SJSA1 (cell line): ENCODE results near the gene BTG2. TPM values are rescaled to one million over a fixed set of nuclear protein-coding genes. Genes with fewer than 3 reads are reported as not detected.
A peak's percentile ranks its signal among the peaks of the same experiment; 100 is the strongest.

Source experiments
- DNase-seq, 2 experiments: peaks; one replicate each; pipeline ENCODE4 v3.0.0-alpha.2; 2015 to 2020; ENCODE audit warnings: low spot score in 2 of 2, low read depth in 1 of 2
- H3K27ac ChIP-seq: fragments of 250-450 bp; sonication (Bioruptor Pico); 2 replicates; pipeline ENCODE4 v1.5.1; 2020; ENCODE audit warnings: mild to moderate bottlenecking, moderate library complexity
- H3K27me3 ChIP-seq: fragments of 250-450 bp; sonication (Bioruptor Pico); replicated peaks from 2 replicates; pipeline ENCODE4 v1.5.1; 2020; ENCODE audit warnings: mild to moderate bottlenecking, moderate library complexity
- H3K36me3 ChIP-seq: fragments of 250-450 bp; sonication (Bioruptor Pico); 2 replicates; pipeline ENCODE4 v1.5.1; 2020; ENCODE audit warnings: mild to moderate bottlenecking
- H3K4me1 ChIP-seq: fragments of 250-450 bp; sonication (Bioruptor Pico); replicated peaks from 2 replicates; pipeline ENCODE4 v1.6.1; 2021; ENCODE audit warnings: mild to moderate bottlenecking
- H3K4me3 ChIP-seq: fragments of 250-450 bp; sonication (Bioruptor Pico); 2 replicates; pipeline ENCODE4 v1.5.1; 2020; ENCODE audit warnings: mild to moderate bottlenecking
- H3K9me3 ChIP-seq: fragments of 250-450 bp; sonication (Bioruptor Pico); replicated peaks from 2 replicates; pipeline ENCODE4 v1.5.1; 2020; ENCODE audit warnings: mild to moderate bottlenecking
- total RNA-seq: library from RNA; depleted of rRNA; stranded (reverse); fragments of >200 nt; shearing (Covaris generic); gene quantifications from 2 replicates; pipeline ENCODE4 v1.2.3, GENCODE V29; 2014

The BTG2 gene
- total RNA-seq, 1 experiment from 2014 or later, result 6.6 TPM

- Histone ChIP-seq H3K27ac (no peak overlapping the region), H3K36me3 (no peaks in the 10 kb centered on the region), H3K9me3 (no peaks in the 10 kb centered on the region), H3K4me1 (peaks cover 12% of the 10 kb centered on the region), H3K27me3 (no peaks in the 10 kb centered on the region), H3K4me3 (no peak overlapping the region)
- no peak for DNase-seq
Measured at GRCh38 chr1:203271962-203272632, 33.2 kb upstream of the BTG2 start.

- peaks cover 10% of the 10 kb centered on the region for H3K4me1 ChIP-seq
Measured at GRCh38 chr1:203272633-203273205, 32.6 kb upstream of the BTG2 start.

GRCh38 chr1:203273206-203273868 is 32.0 kb upstream of the BTG2 start:
- no peaks in the 10 kb centered on the region for H3K36me3 ChIP-seq
- H3K4me3 ChIP-seq, result no peak overlapping the region
- H3K27me3 ChIP-seq, result no peaks in the 10 kb centered on the region
- peak; percentile 75 to 81 for DNase-seq
- H3K9me3 ChIP-seq, result no peaks in the 10 kb centered on the region
- peaks cover 12% of the 10 kb centered on the region for H3K4me1 ChIP-seq
- H3K27ac ChIP-seq, result no peak overlapping the region

More at GRCh38 chr1:203272633-203273205, 32.6 kb upstream of the BTG2 start:
- no peak for DNase-seq
- no peaks in the 10 kb centered on the region for H3K27me3 ChIP-seq
- no peaks in the 10 kb centered on the region for H3K36me3 ChIP-seq
- no peak overlapping the region for H3K4me3 ChIP-seq
- H3K27ac ChIP-seq, result no peak overlapping the region
- no peaks in the 10 kb centered on the region for H3K9me3 ChIP-seq

- no peaks in the 10 kb centered on the region for H3K9me3 ChIP-seq
- H3K4me3 ChIP-seq, result no peak overlapping the region
- no peak for DNase-seq
- no peak overlapping the region for H3K27ac ChIP-seq
- H3K4me1 ChIP-seq, result peaks cover 19% of the 10 kb centered on the region
- no peaks in the 10 kb centered on the region for H3K36me3 ChIP-seq
- no peaks in the 10 kb centered on the region for H3K27me3 ChIP-seq
Measured at GRCh38 chr1:203273869-203274602, 31.3 kb upstream of the BTG2 start.

GRCh38 chr1:203274603-203275381 is 30.5 kb upstream of the BTG2 start:
- H3K9me3 ChIP-seq, result no peaks in the 10 kb centered on the region
- H3K27ac ChIP-seq, result no peak overlapping the region
- no peak overlapping the region for H3K4me3 ChIP-seq
- peaks cover 22% of the 10 kb centered on the region for H3K4me1 ChIP-seq
- no peaks in the 10 kb centered on the region for H3K36me3 ChIP-seq
- no peaks in the 10 kb centered on the region for H3K27me3 ChIP-seq
- no peak for DNase-seq

- H3K4me1 ChIP-seq, result peaks cover 22% of the 10 kb centered on the region
- H3K27ac ChIP-seq, result no peak overlapping the region
- H3K27me3 ChIP-seq, result no peaks in the 10 kb centered on the region
- DNase-seq, result no peak
- H3K9me3 ChIP-seq, result no peaks in the 10 kb centered on the region
- H3K36me3 ChIP-seq, result no peaks in the 10 kb centered on the region
- H3K4me3 ChIP-seq, result no peak overlapping the region
Measured at GRCh38 chr1:203275656-203276272, 29.6 kb upstream of the BTG2 start.

- H3K27me3 ChIP-seq, result no peaks in the 10 kb centered on the region
- H3K4me1 ChIP-seq, result peaks cover 22% of the 10 kb centered on the region
- DNase-seq, result no peak
- H3K36me3 ChIP-seq, result no peaks in the 10 kb centered on the region
- H3K27ac ChIP-seq, result no peak overlapping the region
- no peaks in the 10 kb centered on the region for H3K9me3 ChIP-seq
- no peak overlapping the region for H3K4me3 ChIP-seq
Measured at GRCh38 chr1:203276408-203276807, 28.9 kb upstream of the BTG2 start.

GRCh38 chr1:203276916-203277545 is 28.3 kb upstream of the BTG2 start:
- Histone ChIP-seq H3K36me3 (no peaks in the 10 kb centered on the region), H3K4me1 (peaks cover 22% of the 10 kb centered on the region), H3K27me3 (no peaks in the 10 kb centered on the region), H3K9me3 (no peaks in the 10 kb centered on the region), H3K27ac (no peak overlapping the region), H3K4me3 (no peak overlapping the region)
- no peak for DNase-seq

- Histone ChIP-seq H3K27me3 (no peaks in the 10 kb centered on the region), H3K36me3 (no peaks in the 10 kb centered on the region), H3K9me3 (no peaks in the 10 kb centered on the region), H3K27ac (no peak overlapping the region), H3K4me1 (peaks cover 15% of the 10 kb centered on the region), H3K4me3 (0 out of 2 replicates have a peak overlapping the region, but pooled peaks have one; percentile 3)
- peak in 1 of 2 experiments; percentile 56 for DNase-seq
Measured at GRCh38 chr1:203278082-203278884, 27.0 kb upstream of the BTG2 start.

GRCh38 chr1:203278885-203279406 is 26.4 kb upstream of the BTG2 start:
- no peaks in the 10 kb centered on the region for H3K9me3 ChIP-seq
- H3K4me3 ChIP-seq, result 0 out of 2 replicates have a peak overlapping the region, but pooled peaks have one; percentile 3
- no peaks in the 10 kb centered on the region for H3K27me3 ChIP-seq
- peaks cover 14% of the 10 kb centered on the region for H3K4me1 ChIP-seq
- no peak overlapping the region for H3K27ac ChIP-seq
- H3K36me3 ChIP-seq, result no peaks in the 10 kb centered on the region
- DNase-seq, result peak in 1 of 2 experiments; percentile 29

GRCh38 chr1:203280061-203280460 is 25.3 kb upstream of the BTG2 start:
- H3K27ac ChIP-seq, result no peak overlapping the region

GRCh38 chr1:203281033-203281432 is 24.3 kb upstream of the BTG2 start:
- no peak overlapping the region for H3K4me3 ChIP-seq
- no peak for DNase-seq
- no peaks in the 10 kb centered on the region for H3K36me3 ChIP-seq
- H3K27ac ChIP-seq, result no peak overlapping the region
- H3K4me1 ChIP-seq, result peaks cover 14% of the 10 kb centered on the region
- no peaks in the 10 kb centered on the region for H3K9me3 ChIP-seq
- no peaks in the 10 kb centered on the region for H3K27me3 ChIP-seq

More at GRCh38 chr1:203280061-203280460, 25.3 kb upstream of the BTG2 start:
- peaks cover 14% of the 10 kb centered on the region for H3K4me1 ChIP-seq
- no peaks in the 10 kb centered on the region for H3K9me3 ChIP-seq
- no peak for DNase-seq
- H3K4me3 ChIP-seq, result no peak overlapping the region
- H3K36me3 ChIP-seq, result no peaks in the 10 kb centered on the region
- no peaks in the 10 kb centered on the region for H3K27me3 ChIP-seq
